ENCODE data around the gene HOXA7. TPM values are rescaled to one million over a fixed set of nuclear protein-coding genes. Genes with fewer than 3 reads are reported as not detected.
A peak's percentile ranks its signal among the peaks of the same experiment; 100 is the strongest.

Gene HOXA7
- total and polyA plus RNA-seq, 2 experiments from 2014 or later, result 0.24 TPM; not detected in 1

GRCh38 chr7:27151341-27151930 is 5.0 kb downstream of the HOXA7 start (continued):
- TF ChIP-seq STAT1 (IDR thresholded peaks at IDR 0.05; ENCODE audit: unreplicated experiment) (no peak), EZH2phosphoT487 (IDR thresholded peaks at IDR 0.05; ENCODE audit: unreplicated experiment) (peak; percentile 80), CREB1 (CRISPR knock-in tag; IDR thresholded peaks at IDR 0.05; ENCODE audit: low read depth) (no peak), REST (IDR thresholded peaks at IDR 0.05; ENCODE audit: unreplicated experiment) (no peak)

GRCh38 chr7:27150568-27151340 is 5.7 kb downstream of the HOXA7 start:
- Histone ChIP-seq H3K9me2 (ENCODE audit: insufficient read depth) (no peaks in the 10 kb centered on the region), H3K36me3 (ENCODE audit: insufficient read depth) (no peaks in the 10 kb centered on the region), H3K27me3 (ENCODE audit: insufficient read depth) (peaks cover 100% of the 10 kb centered on the region), H3F3A (replicated peaks; ENCODE audit: low read depth) (peaks cover 43% of the 10 kb centered on the region), H2AFZ (no peak overlapping the region), H3K4me3 (peak overlapping the region; percentile 43), H4K20me1 (replicated peaks; ENCODE audit: insufficient read depth) (peaks cover 54% of the 10 kb centered on the region), H3K79me2 (replicated peaks; ENCODE audit: insufficient read depth) (no peaks in the 10 kb centered on the region), H3K4me2 (peak overlapping the region; percentile 74), H3K4me1 (ENCODE audit: insufficient read depth) (peaks cover 24% of the 10 kb centered on the region), H3K27ac (ENCODE audit: low read depth) (no peak overlapping the region)
- H3K27me3 Mint-ChIP-seq (ENCODE audit: insufficient read depth, low read depth, poor library complexity), result peaks cover 100% of the 10 kb centered on the region
- peak; percentile 85 for DNase-seq (ENCODE audit: low spot score)
- H3K4me1 Mint-ChIP-seq, result peaks cover 21% of the 10 kb centered on the region
- H3K27ac Mint-ChIP-seq, result no peak overlapping the region
- no peaks in the 10 kb centered on the region; the same call in 2 of the 3 replicates for H3K36me3 Mint-ChIP-seq (ENCODE audit: low read depth)
- TF ChIP-seq CTCF (conservative IDR thresholded peaks at IDR 0.05; ENCODE audit: low read depth in 2 of 2) (peak; percentile 64 to 73), EZH2 (IDR thresholded peaks at IDR 0.05; ENCODE audit: low read depth, unreplicated experiment) (peak; percentile 93), ZNF462 (CRISPR knock-in tag; IDR thresholded peaks at IDR 0.05) (no peak), EZH2phosphoT487 (IDR thresholded peaks at IDR 0.05; ENCODE audit: unreplicated experiment) (peak; percentile 85), POLR2AphosphoS5 (IDR thresholded peaks at IDR 0.05; ENCODE audit: low read depth) (no peak)
- H3K4me3 Mint-ChIP-seq, result peak overlapping the region; percentile 50
- H3K9me3 Mint-ChIP-seq, result peaks cover 26% of the 10 kb centered on the region
- peak; percentile 63 for ATAC-seq

Data from GM23338 (cell line).